ENCODE measurements around the gene MISP.

The MISP gene

DNA sequence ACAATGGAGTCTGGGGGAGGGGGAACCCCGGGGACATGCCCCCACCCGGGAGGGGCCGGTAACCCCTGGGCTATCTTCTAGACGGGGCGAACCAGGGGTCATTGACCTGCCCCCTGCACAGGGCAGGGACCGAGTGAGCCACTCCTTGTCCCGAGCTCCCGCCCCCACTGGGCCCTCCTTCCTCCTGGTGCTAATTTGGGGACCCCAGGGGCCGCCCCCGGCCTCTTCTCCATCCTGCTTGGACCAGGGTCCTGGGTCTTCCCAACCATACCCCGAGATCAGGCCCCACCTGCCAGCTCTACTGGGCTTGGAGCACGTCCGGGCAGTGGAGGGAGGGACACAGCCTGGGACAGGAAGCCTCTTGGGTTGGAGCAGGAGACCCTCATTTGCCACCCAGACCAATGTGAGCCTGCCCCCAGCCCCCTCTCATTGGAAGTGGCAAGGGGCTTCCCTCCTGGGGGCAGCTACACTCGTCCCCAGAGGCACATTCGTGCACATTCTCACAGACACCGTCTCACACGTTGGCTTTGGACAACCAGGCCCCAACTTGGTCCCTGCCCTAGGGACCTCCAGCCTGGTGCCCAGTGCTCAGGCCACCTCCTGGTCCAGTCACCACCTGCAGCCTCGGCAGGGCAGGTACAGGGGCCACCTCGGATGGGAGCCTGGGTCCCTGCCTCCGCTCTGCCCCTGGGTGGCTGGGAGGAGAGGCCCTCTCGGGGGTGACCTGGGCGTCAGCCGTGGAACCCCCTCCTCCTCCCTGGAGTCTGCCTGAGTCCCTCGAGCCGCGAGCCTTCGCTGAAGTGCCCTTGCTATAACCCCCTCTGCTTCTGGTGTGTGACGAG is 3.3 kb upstream of the MISP start:
- no peak for DNase-seq

DNA sequence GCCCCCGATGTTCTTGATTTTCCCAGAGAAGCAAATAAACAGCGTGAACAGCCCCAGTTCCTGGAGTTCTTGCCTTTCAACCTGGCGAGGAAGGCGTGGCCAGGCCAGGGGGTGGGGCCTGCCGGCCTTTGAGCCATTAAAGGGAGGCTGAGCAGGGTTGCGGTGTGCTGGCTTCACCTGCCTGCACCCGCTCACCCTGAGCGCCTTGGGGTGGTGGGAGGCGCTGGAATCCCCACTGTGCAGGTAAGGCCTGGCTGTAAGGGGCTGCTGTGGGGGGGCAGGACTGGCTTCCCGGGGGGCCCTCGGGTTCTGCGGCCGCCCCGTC is 2.7 kb upstream of the MISP start:
- DNase-seq: no peak

DNA sequence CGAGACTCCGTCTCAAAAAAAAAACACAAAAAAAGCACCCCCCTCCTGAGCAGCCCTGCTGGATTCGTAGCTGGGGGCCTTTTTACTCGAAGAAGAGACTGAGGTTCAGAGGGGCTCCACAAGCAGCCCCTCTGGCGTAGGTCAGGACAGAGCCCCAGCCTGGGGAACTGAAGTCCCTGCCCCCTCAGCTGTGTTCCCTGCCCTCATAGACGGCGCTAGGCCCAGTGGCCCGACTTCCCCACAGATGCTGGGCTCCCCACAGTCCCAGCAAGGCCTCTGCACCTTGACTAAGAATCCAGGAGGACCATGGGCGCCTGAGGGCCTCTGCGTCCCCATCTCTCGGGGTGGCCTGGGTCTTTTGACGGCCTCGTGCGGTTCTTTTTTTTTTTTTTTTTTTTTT is 1.1 kb upstream of the MISP start:
- no peak for DNase-seq

DNA sequence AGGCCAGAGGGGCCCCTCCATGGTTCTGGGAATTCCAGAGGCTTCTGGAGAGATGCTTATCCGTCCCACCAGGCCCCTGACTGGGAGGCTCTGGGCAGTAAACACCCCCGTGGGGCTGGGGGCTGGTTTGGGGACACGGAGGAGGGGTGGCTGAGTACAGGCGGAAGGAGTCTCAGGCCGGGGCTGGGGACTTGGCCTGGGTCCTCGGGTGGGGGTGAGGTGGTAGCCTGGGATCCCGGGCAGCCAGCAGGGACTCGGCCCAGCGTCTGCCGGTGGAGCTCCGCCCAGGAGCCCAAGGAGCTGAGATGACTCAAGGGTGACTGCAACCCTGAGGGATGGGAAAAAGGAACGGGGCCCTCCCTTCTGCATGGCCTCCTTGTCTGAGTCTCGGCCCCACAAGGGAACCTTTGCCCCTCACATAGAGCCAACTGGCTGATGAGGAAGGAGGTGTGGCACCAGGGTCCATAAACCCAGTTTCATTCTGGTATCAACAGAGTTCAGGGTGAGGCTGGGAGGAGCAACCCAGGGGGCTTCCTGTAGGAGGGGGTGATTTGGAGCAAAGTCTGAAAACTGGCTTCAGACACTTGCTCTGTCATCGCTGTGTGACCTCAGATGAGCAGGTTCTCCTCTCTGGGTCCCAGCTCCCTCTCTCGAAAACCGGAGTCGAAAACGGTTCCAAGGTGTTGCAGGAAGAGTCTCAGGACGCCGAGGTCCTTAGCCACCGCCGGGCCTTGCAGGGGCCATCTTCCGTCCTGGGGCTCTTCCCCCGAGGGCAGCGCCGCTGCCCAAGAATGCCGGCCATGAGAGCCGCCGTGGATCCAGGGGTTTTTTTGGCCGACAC is 809 bp downstream of the MISP start:
- peak; percentile 67 to 88 (median 83) for DNase-seq

DNA sequence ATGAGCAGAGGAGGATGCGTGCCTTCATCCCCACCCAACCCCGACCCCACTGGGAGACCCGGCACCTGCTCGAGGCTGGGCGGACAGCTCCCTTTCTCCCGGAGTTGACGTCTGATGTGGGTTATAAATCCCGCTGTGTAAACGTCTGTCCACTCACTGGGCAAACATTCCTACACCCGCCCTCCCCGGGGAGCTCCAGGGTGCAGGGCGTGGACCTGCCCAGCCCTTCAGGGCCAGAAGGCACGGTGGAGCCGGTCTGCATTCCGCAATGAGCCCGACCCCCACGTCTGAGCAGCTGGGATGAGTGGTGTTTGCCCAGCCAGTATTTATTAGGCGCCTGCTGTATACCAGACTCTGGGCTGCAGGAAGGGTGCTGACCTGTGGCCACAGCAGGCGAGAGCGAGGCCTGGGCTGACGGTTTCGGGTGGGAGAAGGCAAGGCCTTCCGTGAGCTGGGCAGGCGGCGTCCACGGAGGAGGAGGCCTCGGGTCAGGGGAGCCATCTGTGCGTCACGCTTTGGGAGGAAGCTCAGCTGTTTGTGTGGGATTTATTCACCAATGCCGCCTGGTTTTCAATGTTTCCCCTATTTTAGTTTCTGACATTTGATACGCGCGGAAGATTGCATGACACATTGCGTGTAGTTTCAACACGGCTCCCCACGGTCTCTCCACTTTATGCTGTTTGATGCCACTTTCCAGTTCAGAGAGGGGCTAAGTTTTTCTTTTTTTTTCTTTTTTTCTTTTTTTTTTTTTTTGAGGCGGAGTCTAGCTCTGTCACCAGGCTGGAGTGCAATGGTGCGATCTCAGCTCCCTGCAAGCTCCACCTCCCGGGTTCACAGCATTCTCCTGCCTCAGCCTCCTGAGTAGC is 2.0 kb downstream of the MISP start:
- DNase-seq: peak; percentile 92 to 97 (median 94)

DNA sequence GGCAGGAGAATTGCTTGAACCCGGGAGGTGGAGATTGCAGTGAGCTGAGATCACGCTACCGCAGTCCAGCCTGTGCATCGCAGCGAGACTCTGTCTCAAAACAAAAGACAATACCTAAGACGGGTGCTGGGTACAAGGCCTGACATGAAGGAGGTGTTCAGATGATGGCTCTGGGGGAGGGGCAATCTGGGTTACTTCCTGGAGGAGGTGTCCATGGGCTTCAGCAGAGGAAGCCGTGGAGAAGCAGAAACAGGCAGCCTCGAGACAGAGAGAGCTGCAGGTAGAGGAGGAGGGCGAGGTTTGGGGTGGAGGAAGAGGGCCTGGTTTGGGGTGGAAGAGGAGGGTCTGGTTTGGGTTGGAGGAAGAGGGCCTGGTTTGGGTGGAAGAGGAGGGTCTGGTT is 3.6 kb downstream of the MISP start:
- DNase-seq: no peak

DNA sequence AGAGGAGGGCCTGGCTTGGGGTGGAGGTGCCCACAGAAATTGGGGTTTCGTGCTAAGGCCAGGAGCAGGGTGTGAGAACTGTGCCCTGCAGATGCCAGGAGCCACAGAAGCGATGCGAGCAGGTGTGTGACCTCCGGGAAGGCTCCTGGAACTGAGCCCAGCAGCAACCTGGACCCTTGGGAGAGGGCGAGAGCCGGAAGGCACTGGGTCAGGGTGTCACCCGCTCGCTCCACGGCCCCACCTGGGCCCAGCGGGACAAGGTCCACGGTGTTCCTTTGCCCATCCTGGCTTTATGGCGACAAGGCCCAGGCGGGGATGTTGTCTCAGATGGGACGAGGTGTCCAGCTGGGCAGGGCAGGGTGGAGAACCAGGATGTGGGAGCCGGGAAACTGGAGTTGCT is 4.2 kb downstream of the MISP start:
- DNase-seq: no peak

DNA sequence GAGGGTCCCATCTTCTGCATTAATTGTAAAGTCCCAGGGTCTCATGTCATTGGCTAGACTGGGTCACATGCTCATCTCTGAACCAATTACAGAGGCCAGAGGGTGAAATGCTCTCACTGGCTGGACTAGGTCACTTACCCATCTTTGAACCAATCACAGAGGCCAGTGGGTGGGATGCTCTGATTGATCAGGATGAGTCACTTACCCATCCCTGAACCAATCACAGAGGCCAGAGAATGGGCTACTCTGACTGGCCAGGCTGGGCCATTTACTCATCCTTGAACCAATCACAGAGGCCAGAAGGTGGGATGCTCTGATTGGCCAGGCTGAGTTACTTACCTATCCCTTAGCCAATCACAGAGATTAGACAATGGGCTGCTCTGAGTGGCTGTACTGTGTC is 5.3 kb downstream of the MISP start:
- peak in 1 of 4 experiments; percentile 35 for DNase-seq

DNA sequence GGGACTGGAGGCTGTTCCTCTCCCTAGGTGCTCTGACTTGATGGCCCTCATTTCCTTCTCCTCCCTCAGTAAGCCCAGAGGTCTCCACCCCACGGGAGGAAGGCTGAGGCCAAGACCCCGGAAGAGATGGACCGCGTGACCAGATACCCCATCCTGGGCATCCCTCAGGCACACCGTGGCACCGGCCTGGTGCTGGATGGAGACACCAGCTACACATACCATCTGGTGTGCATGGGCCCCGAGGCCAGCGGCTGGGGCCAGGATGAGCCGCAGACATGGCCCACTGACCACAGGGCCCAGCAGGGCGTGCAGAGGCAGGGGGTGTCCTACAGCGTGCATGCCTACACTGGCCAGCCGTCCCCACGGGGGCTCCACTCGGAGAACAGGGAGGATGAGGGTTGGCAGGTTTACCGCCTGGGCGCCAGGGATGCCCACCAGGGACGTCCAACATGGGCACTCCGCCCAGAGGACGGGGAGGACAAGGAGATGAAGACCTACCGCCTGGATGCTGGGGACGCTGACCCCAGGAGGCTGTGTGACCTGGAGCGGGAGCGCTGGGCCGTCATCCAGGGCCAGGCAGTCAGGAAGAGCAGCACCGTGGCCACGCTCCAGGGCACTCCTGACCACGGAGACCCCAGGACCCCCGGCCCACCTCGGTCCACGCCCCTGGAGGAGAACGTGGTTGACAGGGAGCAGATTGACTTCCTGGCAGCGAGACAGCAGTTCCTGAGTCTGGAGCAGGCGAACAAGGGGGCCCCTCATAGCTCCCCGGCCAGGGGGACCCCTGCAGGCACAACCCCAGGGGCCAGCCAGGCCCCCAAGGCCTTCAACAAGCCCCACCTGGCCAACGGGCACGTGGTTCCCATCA is 6.1 kb downstream of the MISP start:
- DNase-seq: no peak

DNA sequence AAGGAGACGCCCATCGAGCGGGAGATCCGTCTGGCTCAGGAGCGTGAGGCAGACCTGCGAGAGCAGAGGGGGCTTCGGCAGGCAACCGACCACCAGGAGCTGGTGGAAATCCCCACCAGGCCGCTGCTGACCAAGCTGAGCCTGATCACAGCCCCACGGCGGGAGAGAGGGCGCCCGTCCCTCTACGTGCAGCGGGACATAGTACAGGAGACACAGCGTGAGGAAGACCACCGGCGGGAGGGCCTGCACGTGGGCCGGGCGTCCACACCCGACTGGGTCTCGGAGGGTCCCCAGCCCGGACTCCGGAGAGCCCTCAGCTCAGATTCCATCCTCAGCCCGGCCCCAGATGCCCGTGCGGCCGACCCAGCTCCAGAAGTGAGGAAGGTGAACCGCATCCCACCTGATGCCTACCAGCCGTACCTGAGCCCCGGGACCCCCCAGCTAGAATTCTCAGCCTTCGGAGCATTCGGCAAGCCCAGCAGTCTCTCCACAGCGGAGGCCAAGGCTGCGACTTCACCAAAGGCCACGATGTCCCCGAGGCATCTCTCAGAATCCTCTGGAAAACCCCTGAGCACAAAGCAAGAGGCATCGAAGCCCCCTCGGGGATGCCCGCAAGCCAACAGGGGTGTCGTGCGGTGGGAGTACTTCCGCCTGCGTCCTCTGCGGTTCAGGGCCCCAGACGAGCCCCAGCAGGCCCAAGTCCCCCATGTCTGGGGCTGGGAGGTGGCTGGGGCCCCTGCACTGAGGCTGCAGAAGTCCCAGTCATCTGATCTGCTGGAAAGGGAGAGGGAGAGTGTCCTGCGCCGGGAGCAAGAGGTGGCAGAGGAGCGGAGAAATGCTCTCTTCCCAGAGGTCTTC is 7.1 kb downstream of the MISP start:
- no peak for DNase-seq

DNA sequence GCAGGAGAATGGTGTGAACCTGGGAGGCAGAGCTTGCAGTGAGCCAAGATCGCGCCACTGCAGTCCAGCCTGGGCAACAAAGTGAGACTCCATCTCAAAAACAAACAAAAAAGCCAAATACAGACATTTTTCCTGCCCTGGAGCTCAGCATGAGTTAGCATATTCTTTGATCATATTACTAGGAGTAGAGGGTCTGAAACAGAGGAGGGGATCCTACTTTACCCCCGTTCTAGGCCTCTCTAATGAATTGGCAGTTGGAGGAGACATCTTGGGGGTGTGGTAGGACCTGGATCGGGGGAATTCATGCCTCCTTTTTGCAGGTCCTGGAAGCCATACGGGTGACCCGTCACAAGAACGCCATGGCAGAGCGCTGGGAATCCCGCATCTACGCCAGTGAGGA is 12.3 kb downstream of the MISP start:
- DNase-seq: no peak

DNA sequence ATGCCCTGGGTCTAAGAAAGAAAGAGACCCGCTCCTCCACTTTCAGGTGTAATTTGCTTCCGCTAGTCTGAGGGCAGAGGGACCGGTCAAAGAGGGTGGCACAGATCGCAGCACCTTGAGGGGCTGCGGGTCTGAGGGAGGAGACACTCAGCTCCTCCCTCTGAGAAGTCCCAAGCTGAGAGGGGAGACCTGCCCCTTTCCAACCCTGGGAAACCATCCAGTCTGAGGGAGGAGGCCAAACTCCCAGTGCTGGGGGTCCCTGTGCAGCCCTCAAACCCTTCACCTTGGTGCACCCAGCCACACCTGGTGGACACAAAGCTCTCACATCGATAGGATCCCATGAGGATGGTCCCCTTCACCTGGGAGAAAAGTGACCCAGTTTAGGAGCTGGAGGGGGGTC is 13.0 kb downstream of the MISP start:
- DNase-seq: no peak

DNA sequence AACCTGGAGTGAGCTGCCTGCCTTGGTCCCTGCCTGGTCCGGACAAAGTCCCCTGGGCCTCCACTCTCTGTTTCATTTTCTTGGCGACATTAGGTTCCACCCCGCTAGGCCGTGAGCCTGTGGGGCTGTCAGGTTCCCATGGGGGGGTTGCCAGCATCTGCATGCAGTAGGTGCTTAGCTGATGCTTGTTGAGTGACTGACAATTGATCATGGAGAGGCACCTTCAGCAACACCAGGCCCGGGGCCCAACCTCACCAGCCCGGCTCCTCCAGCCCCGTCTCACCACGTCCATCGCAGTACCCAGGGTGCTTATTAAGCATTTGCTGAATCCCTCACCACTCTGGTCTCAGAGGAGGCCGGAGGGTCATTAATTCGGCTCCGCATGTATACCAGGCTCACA is 13.4 kb downstream of the MISP start:
- DNase-seq: no peak

DNA sequence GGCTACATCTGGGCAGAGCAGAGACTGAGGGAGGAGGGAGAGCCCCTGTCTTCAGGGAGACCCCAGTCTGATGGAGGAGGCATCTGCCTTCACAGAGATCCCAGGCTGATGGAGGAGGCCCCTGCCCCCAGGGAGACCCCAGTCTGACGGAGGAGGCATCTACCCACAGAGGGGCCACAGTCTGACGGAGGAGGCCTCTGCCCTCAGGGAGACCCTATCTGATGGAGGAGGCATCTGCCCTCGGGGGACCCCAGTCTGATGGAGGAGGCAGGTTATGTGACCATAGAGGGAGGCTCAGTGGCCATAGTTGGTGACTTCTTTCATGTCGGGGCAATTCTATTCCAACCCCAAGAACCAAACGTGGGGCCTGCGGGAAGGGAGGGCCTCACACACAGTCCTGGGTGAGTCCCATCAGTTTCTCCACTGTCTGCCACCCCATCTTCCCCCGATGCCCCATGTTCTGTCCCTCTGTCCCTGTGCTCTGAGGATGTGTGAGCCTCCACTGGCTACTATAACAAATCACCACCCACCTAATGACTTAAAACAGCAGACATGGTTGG is 14.3 kb downstream of the MISP start:
- no peak for DNase-seq

DNA sequence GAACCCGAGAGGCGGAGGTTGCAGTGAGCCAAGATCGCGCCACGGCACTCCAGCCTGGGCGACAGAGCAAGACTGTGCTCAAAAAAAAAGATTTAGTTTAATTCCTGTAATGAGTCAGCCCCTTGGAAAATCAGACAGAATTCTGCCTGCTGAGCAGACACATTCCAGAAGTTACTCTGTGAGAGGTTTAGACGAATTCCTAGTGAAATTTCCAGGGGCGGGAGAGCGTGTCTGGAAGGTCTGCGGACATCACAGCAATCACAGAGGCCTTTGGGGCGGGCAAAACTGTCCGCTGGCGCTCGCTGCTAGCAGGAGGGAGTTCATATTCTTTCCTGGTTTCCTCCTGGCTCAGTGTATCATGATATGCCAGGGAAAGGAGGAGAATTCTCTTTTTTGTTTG is 17.5 kb downstream of the MISP start:
- no peak for DNase-seq

DNA sequence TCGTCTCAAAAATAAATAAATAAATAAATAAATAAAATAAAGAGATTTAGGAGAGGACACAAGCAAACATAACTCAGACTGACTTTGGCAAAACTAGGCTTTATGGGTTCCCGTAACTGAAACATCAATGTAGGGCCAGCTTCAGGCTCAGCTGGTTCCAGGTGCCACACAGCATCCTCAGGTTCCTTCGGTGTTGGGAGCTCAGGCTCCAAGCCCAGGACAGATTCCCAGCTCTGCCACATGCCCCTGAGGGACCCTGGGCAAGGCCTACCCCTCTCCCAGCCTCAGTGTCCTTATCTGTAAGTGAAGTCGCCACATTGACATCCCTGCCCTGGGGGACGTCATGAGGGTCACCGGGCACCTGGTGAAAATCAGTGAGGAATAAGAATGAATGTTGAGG is 18.7 kb downstream of the MISP start:
- DNase-seq: no peak

DNA sequence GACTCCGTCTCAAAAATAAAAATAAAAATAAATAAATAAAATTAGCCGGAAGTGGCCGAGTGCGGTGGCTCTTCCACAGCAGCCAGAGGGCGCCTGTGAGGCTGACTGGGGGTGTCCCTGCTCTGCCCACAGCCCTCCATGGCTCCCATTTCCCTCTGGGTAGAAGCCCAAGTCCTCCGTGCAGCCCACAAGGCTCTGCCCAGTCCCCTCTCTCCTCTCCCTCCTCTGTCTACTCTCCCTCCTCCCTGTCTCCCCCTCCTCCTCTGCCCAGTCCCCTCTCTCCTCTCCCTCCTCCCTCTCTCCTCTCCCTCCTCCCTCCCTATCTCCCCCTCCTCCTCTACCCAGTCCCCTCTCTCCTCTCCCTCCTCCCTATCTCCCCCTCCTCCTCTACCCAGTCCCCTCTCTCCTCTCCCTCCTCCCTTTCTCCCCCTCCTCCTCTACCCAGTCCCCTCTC is 20.4 kb downstream of the MISP start:
- peak; percentile 58 to 86 (median 79) for DNase-seq

DNA sequence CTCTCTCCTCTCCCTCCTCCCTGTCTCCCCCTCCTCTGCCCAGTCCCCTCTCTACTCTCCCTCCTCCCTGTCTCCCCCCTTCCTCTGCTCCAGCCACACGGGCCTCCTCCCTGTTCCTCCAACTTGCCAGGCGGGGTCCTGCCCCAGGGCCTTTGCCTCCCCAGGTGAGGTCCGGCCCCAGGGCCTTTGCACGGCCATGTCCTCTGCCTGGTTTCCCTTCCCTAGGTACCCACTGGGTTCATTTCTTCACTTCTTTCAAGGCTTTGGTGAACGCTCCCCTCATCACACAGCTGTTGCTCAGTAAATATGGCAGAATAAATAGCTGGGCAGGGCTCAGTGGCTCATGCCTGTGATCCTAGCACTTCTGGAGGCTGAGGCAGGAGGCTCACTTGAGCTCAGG is 21.2 kb downstream of the MISP start:
- DNase-seq: no peak

DNA sequence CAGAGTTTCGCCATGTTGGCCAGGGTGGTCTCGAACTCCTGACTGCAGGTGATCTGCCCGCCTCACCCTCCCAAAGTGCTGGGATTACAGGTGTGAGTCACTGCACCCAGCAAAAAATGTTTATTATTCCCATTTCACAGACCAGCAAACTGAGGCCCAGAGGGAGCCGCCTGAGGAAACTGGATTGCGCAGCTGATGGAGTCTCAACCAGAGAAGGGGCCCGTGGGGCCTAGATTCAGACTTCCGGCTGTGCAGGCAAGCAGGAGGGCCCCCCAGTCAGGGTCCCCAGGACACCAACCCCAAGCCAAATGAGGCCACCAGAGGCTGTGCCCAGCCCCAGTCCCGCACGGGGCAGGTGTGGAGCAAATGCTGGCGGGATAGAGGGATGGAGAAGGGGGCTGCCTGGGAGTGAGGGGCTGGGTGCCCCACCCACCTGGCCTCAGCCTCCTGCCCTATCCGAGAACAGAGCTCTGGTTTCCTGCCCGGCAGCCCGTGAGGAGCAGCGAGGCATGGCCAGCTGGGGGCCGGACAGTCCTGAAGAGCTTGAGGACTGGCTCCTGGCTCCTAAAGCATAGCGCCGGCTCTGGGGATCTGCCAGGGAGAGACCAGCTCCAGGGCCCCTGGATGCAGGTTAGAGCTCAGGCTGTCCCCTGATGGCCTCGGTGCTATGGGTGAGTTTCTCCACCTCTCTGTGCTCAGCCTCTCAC is 22.0 kb downstream of the MISP start:
- DNase-seq: no peak

DNA sequence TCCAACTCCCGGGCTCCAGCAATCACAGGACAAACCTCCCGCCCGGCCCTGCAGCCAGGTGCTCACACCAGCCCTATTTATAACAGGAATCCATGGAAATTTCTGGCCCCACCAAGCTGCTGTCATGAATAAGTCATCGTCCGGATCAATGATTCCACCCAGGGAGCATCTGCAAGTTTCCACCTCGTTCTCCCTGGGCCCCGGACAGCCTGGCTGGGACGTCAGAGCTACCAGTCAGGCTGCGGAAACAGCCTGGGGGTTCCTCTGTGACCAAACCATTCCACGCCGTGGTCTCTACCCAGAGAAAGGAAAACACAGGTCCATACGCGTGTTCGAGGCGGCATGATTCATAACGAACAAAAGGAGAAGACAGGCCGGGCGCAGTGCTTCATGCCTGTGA is 25.6 kb downstream of the MISP start:
- DNase-seq: no peak

Measured in suppressor macrophage (primary cell).